VCaP (cell line): Measurements from ENCODE around the gene DLG4.
"Not testable (repeated sequence)": the region's sequence is repeated elsewhere in the genome, so short reads cannot be mapped to it uniquely, and the experiment has no call there.

ENCODE experiments used
- H3K27ac ChIP-seq: fragments of 450-650 bp; 2 replicates; pipeline ENCODE4 v1.5.1; 2017
- TF ChIP-seq, protein P1 (sequence below): fragments of 450-650 bp; conservative IDR thresholded peaks from 2 replicates; pipeline ENCODE4 v1.5.1; 2017; ENCODE audit warnings: mild to moderate bottlenecking, moderate library complexity

DLG4 gene

DNA sequence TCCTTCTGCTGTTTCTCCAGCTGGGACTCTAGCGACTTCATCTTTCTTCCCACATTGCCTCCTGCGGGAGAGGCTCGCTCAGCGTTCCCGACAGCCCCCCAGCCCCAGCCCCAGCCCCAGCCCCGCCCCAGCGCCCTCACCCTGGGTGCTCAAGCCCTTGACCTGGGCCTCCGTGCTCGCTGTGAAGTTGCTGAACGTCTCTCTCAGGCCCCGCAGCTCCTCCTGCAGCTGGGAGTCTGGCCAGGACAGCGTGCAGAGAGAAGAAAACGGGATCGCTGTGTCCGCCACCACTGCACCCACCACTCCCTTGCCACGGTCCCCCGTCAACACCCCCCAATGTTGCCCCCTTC is 42.8 kb downstream of the DLG4 start:
- peak overlapping the region; percentile 55; the same call in 1 of the 2 replicates for H3K27ac ChIP-seq
- TF ChIP-seq, protein P1, sequence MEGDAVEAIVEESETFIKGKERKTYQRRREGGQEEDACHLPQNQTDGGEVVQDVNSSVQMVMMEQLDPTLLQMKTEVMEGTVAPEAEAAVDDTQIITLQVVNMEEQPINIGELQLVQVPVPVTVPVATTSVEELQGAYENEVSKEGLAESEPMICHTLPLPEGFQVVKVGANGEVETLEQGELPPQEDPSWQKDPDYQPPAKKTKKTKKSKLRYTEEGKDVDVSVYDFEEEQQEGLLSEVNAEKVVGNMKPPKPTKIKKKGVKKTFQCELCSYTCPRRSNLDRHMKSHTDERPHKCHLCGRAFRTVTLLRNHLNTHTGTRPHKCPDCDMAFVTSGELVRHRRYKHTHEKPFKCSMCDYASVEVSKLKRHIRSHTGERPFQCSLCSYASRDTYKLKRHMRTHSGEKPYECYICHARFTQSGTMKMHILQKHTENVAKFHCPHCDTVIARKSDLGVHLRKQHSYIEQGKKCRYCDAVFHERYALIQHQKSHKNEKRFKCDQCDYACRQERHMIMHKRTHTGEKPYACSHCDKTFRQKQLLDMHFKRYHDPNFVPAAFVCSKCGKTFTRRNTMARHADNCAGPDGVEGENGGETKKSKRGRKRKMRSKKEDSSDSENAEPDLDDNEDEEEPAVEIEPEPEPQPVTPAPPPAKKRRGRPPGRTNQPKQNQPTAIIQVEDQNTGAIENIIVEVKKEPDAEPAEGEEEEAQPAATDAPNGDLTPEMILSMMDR, result no peak

DNA sequence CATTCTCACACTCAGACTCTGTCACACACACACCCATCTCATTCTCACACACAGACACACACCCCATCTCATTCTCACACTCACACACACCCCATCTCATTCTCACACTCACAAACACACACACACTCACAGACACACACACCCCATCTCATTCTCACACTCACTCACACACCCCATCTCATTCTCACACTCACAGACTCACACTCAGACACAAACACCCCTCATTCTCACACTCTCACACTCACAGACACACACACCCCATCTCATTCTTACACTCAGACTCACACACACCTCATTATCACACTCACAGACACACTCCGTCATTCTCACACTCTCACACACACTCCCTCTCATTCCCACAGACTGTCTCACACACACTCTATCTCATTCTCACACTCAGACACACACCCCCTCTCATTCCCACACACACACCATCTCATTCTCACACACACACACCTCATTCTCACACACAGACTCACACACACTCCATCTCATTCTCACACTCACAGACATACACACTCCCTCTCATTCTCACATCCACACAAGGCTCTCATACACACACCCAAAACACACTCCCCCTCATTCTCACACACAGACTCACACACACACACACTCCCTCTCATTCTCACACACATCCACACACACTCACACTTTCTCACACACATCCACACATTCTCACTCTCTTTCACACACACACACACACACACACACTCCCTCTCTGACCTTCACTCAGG is 43.4 kb downstream of the DLG4 start:
- TF ChIP-seq, protein P1, result no peak
- H3K27ac ChIP-seq, result no peak overlapping the region; the same call in 1 of the 2 replicates

DNA sequence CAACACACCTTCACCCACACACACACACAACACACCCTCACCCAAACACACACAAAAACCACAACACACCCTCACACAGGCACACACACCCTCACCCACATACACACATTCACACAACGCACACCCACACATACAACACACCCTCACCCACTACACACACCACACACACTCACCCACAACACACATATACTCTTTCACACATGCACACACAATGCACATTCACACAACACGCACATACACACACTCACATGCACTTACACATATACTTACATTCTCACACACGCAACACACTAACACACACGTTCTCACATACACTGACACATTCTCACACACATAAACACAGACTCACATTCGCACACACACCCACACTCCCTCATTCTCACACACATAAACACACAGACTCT is 44.3 kb downstream of the DLG4 start:
- no peak overlapping the region for H3K27ac ChIP-seq
- TF ChIP-seq, protein P1, result no peak

DNA sequence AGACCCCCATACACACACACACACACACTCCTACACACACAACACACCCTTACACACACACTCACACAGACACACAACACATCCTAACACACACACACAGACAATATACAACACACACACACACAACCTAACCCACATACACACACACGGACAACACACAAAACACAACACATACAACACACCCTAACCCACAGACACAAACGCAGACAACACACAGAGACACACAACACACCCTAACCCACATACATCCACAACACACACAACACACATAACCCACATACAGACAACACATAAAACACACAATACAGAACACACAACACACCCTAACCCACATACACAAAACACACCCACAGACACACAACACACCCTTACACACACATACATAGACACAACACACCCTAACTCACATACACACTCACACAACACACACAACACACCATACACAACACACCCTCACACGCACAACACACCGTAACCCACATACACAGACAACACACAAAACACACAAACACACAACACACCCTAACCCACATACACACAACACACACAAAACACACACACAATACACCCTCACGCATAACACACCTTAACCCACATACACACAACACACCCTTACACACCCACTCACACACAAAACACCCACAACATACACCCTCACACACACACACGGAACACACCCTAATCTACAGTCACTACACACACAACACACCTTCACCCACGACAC is 44.9 kb downstream of the DLG4 start:
- H3K27ac ChIP-seq, result no peak overlapping the region
- TF ChIP-seq, protein P1, result no peak

DNA sequence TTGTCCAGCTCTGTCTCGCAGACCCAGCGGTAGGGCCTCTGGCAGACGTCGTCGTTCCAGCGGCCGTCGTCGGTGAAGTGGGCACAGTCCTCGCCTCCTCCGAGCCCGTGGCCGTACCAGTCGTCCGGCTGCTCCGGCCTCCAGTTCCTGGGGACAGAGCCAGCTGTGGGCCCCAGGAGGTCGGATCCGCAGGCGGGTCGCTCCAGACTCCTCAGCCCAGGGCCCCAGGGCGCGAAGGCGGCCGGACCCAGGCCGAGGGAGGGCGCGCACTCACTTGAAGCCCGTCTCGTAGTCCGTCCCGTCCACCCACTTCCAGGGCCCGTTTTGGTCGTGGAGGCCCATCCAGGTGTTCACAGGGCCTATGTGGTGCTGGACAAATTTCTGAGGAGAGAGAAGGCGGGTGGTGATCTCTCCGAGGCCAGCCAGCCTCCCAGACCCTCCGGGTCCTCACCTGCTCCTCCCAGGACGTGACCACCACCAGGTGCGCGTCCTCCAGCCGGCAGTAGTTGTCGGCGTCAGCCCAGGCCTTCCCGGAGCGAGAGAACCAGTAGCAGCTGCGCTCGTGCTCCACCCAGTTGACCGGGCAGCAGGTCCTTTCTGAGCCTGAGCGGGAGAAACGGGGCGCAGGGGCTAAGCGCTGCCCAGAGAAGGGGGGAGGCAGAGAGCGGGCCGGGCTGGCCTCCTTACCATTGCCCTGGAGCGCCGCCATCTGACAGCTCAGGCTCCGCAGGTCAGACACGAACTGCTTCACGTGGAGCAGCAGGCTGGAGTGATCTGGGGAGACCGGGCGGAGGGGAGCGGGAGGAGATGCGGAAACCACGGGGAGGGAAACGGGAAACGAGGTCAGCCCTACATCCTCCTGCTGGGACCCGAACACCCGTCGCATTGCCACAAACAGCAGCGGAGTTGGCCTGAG is 45.7 kb downstream of the DLG4 start:
- TF ChIP-seq, protein P1, result no peak
- H3K27ac ChIP-seq, result no peak overlapping the region

DNA sequence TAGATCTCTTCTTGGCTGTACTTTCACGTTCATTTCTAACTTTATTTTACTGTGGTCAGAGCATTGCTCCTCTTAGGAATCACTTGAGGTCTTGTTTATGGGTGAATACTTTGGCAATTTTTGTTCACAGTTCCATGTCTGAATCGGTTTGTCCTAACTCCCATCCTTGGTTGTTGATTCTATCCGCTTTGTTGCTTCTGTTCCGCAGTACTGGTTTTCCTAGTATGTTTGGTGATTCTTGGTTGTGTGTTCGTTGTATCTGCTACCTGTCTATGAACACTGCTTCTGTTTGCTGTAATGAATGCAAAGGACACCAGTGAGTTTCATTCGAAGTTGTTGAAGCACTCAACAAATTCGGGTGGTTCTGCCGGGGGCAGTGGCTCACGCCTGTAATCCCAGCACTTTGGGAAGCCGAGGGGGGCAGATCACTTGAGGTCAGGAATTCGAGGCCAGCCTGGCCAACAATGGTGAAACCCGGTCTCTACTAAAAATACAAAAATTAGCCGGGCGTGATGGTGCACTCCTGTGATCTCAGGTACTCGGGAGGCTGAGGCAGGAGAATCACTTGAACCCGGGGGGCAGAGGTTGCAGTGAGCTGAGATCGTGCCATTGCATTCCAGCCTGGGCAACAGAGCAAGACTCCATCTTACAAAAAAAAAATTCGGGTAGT is 47.0 kb downstream of the DLG4 start:
- H3K27ac ChIP-seq, result not testable (repeated sequence)

DNA sequence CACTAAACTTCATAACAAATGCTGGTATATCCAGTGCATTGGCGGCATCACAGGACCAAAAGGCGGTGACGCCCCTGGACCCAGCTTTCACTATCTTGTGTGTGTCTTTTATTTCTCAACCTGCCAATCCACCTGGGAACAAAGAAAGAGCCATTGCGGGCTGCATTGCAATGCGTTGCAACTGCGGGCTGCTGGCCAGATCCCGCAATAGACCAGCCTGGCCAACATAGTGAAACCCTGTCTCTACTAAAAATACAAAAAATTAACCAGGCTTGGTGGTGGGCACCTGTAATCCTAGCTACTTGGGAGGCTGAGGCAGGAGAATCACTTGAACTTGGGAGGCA is 50.1 kb downstream of the DLG4 start:
- H3K27ac ChIP-seq, result not testable (repeated sequence)

DNA sequence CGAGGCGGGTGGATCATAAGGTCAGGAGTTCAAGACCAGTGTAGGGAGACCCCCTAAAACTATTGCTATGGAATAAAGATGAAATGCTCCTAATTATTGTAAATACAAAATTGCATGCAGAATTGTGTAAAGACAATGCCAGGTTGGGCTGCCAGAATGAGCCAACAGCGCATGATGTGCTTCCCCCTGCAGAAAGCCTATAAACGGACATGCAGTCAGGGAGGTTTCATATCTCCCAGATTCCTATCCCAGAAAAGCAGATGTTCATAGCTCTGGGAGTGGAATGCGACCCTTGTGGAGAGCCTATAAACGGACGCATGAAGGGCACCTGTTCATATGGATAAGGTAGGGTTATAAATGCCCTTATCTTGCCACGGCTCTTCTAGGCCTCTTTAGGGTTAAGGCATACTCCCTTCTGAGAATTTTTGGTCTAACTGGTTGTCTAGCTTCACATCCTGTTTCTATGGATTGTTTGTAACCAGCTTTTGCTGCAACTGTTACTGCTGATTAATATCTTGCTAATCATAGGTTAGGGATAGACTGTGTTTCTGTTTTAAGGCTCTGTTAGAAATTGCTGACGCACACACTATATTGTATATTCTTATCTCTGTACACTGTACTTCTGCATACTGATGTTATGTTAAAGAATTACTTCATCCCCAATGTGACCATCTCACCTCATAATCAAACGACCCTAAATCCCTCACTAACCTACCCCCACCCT is 50.6 kb downstream of the DLG4 start:
- not testable (repeated sequence) for H3K27ac ChIP-seq
